ENCODE data around the gene NHERF1.

Gene NHERF1

GRCh38 chr17:74782571-74782970 is 34.1 kb downstream of the NHERF1 start:
- in situ Hi-C loops (cut with MboI; ENCODE audit: low sequenced_read_pairs): no loop called here

GRCh38 chr17:74784125-74784810 is 35.8 kb downstream of the NHERF1 start:
- in situ Hi-C loops (cut with MboI; ENCODE audit: low sequenced_read_pairs): no loop called here

- in situ Hi-C loops (cut with MboI; ENCODE audit: low sequenced_read_pairs): no loop called here
Observed at GRCh38 chr17:74785096-74785980, 36.9 kb downstream of the NHERF1 start.

GRCh38 chr17:74785981-74786360 is 37.5 kb downstream of the NHERF1 start:
- in situ Hi-C loops (cut with MboI; ENCODE audit: low sequenced_read_pairs): no loop called here

GRCh38 chr17:74786431-74787055 is 38.1 kb downstream of the NHERF1 start:
- in situ Hi-C loops (cut with MboI; ENCODE audit: low sequenced_read_pairs): no loop called here

- in situ Hi-C loops (cut with MboI; ENCODE audit: low sequenced_read_pairs): loop anchor here (5.0 kb wide), 1 partner anchor 77 kb away; no protein-coding TSS in a partner anchor
Observed at GRCh38 chr17:74790161-74791058, 42.0 kb downstream of the NHERF1 start.

GRCh38 chr17:74792586-74793105 is 44.2 kb downstream of the NHERF1 start:
- in situ Hi-C loops (cut with MboI; ENCODE audit: low sequenced_read_pairs): loop anchor here (5.0 kb wide), 1 partner anchor 75 kb away; no protein-coding TSS in a partner anchor

GRCh38 chr17:74795327-74796020 is 47.0 kb downstream of the NHERF1 start:
- in situ Hi-C loops (cut with MboI; ENCODE audit: low sequenced_read_pairs): no loop called here

GRCh38 chr17:74796211-74796610 is 47.8 kb downstream of the NHERF1 start:
- in situ Hi-C loops (cut with MboI; ENCODE audit: low sequenced_read_pairs): no loop called here

- in situ Hi-C loops (cut with MboI; ENCODE audit: low sequenced_read_pairs): no loop called here
Observed at GRCh38 chr17:74796866-74797265, 48.4 kb downstream of the NHERF1 start.

GRCh38 chr17:74797824-74798223 is 49.4 kb downstream of the NHERF1 start:
- in situ Hi-C loops (cut with MboI; ENCODE audit: low sequenced_read_pairs): no loop called here

- in situ Hi-C loops (cut with MboI; ENCODE audit: low sequenced_read_pairs): no loop called here
Observed at GRCh38 chr17:74798239-74798707, 49.8 kb downstream of the NHERF1 start.

GRCh38 chr17:74799097-74799496 is 50.7 kb downstream of the NHERF1 start:
- in situ Hi-C loops (cut with MboI; ENCODE audit: low sequenced_read_pairs): no loop called here

- in situ Hi-C loops (cut with MboI; ENCODE audit: low sequenced_read_pairs): no loop called here
Observed at GRCh38 chr17:74800531-74800930, 52.1 kb downstream of the NHERF1 start.

- in situ Hi-C loops (cut with MboI; ENCODE audit: low sequenced_read_pairs): no loop called here
Observed at GRCh38 chr17:74801896-74802295, 53.5 kb downstream of the NHERF1 start.

- in situ Hi-C loops (cut with MboI; ENCODE audit: low sequenced_read_pairs): no loop called here
Observed at GRCh38 chr17:74803388-74803930, 55.0 kb downstream of the NHERF1 start.

GRCh38 chr17:74803971-74804370 is 55.5 kb downstream of the NHERF1 start:
- in situ Hi-C loops (cut with MboI; ENCODE audit: low sequenced_read_pairs): no loop called here

GRCh38 chr17:74804683-74805082 is 56.3 kb downstream of the NHERF1 start:
- in situ Hi-C loops (cut with MboI; ENCODE audit: low sequenced_read_pairs): no loop called here

- in situ Hi-C loops (cut with MboI; ENCODE audit: low sequenced_read_pairs): no loop called here
Observed at GRCh38 chr17:74805591-74805991, 57.2 kb downstream of the NHERF1 start.

Data from HL-60/S4 treated with phorbol 12-myristate 13-acetate at 8.2 ng/mL for 4 days and 3 days (cell line).